ENCODE results near the gene FRYL. TPM values are rescaled to one million over a fixed set of nuclear protein-coding genes. Genes with fewer than 3 reads are reported as not detected.
A peak's percentile ranks its signal among the peaks of the same experiment; 100 is the strongest.
"Not testable (repeated sequence)": the region's sequence is repeated elsewhere in the genome, so short reads cannot be mapped to it uniquely, and the experiment has no call there.

Gene FRYL
- total RNA-seq, 1 donor from 2014 or later: 60.7 TPM

DNA sequence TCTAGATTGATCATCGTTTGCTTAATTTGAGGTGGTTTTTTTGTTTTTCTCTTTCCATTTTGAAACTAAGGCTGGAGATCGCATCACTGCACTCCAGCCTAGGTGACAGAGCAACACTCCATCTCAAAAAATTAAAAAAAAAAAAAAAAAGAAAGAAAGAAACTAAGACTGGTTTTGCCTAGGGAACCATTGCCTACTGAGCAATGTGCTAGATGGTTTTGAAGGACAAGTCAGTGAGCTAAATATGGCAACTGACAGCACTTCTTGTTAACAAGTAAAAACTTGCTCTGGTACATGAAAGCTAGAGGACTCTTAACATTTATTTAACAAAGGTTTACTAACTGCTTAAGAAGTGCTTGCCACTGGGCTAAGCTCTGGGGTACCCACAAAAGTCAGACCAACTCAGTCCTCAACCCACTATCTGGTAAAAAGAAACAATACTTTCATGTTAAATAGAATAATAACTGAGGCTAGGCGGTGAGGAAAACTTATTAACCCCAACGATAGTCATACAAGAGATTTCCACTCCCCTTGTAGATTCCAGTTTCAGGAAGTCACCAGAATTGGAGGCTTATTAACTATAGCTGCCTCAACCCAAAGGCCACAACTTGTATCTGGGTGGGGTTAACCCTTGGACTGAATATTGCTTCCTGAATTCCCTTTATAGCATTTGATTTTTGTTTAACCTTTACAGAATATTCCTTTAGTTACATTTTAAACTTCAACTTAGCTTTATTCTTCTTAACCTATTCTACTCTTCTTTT is 111.6 kb downstream of the FRYL start:
- FAIRE-seq: no peak

DNA sequence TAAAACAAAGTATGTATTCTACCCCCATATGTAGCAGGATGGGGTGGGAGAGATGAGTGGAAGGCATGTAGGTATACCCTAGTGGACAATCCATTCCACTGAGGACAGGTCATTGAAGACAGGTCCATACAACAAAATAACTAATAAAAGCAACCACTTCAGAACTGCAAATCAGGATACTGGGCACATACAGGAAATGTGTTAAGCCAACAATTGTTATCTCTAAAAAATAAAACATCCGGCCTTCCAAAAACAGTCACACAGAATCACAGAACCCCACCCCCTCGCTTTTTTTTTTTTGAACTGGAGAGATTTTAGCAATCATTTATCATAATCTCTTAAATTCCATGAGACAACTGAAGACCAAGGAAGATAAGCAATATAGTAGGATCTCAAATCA is 112.9 kb downstream of the FRYL start:
- no peak for DNase-seq (ENCODE audit: low spot score in 2 of 2)
- FAIRE-seq: no peak

More for the DNA sequence above, 111.6 kb downstream of the FRYL start:
- DNase-seq (ENCODE audit: low spot score in 2 of 2): no peak

GRCh38 chr4:48665555-48666186 is 114.4 kb downstream of the FRYL start:
- FAIRE-seq (no peak), DNase-seq (ENCODE audit: low spot score in 2 of 2) (no peak)

- DNase-seq (ENCODE audit: low spot score in 2 of 2): no peak
- FAIRE-seq: no peak
Observed at GRCh38 chr4:48664938-48665337, 115.1 kb downstream of the FRYL start.

DNA sequence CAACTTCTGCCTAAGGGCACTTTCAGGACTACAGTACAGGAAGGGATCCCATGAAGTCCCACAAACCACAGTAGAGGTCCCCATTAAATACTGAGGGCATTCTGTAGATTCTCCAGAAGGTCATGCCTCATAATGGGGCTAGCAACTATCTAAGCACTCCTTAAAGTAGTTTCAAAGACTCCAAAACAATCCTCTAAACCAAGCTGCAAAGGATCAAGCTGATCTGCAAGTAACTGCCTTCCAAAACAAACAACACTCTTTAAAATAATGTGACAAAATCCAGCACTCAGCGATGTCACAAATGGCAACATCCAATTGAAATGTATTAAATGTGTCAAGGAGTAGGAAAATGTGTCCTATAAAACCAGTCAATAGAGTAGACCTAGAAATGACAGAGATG is 118.7 kb downstream of the FRYL start:
- FAIRE-seq: no peak
- DNase-seq (ENCODE audit: low spot score in 2 of 2): no peak

DNA sequence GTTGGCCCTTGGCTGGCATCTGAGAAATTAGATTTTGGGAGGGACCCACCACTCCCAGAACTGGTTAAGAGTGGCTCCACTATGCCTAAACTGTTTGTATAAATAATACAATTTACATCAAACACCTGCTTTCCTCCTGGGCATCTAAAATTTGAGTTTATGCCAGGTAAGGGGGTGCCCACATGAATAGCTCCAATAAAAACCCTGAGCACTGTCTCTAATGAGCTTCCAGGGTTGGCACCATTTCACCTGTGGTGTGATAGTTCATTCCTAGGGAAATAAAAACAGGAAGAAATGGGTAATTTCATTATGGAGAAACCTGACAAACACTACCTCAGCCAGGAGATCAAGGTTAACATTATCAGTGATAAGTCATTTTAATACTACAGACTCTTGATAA is 119.7 kb downstream of the FRYL start:
- FAIRE-seq (no peak), DNase-seq (ENCODE audit: low spot score in 2 of 2) (no peak)

DNA sequence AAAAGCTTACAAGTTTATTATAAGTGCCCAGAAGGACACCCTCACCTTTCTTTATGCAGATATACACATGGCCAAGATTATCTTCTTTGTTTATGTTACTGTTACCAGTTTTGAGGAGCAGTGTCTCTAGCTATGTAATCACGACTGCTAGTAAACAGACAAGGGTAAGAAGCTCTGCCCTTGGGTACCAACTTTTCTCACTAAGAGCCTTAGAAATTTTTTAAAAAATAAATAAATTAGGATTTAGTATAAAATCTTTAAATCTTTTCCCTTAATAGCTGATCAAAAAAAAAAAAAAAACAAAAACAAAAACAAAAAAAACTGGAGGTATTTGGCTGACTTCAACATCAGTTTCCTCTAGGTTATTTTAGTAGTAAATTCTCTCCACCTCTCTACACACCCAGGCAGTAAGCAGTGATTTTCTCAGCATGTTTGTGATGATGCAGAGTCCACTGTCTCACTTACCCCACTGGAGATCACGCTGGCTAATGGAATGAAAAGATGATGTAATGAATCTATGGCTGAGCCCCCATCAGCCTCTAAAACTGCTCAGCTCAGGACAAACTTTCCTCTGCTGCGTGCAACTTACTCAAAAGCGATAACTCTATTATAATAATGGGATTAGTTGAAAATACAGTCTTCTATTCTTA is 125.9 kb downstream of the FRYL start:
- FAIRE-seq: peak; percentile 40
- DNase-seq (ENCODE audit: low spot score in 2 of 2): no peak

DNA sequence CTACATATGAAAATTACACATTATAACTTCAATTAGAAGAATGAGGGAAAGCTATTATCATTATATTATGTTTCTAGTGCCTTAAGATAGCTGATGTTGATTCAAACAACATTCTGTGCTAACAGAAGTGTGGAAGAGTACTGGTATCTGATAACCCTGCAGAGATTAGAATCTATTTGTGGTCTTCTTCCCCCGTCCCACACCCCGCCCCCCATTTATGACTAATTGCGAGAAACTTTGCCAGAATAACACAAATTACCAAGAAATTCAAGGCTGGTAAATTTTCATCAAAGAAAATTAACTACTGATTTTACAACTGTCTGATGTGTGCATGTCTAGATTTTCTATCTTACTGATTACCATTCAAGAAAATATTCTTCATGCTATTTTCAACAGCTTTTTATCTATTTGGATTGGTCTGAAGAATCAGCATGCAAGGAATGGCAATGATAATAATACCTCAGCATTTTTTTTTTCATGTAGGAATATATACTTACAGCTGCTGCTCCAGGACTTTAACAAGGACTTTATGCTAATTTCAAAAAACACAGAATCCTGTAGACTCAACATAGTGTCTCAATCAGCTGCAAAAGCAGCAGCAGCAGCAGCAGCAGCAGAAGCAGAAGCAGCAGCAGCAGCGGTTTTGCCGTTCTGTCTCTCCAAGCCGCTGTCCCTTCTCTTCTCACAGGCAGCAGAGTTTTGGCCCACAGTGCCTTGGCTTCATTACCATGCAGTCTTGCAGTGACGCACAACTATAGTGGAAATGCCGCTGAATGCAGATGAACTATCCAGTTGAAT is 126.7 kb downstream of the FRYL start:
- DNase-seq (ENCODE audit: low spot score in 2 of 2) (peak in 1 of 2 donors; percentile 16), FAIRE-seq (no peak)

- DNase-seq (ENCODE audit: low spot score in 2 of 2) (no peak), FAIRE-seq (no peak)
Observed at GRCh38 chr4:48651914-48652313, 128.2 kb downstream of the FRYL start.

- no peak for FAIRE-seq
- no peak for DNase-seq (ENCODE audit: low spot score in 2 of 2)
Observed at GRCh38 chr4:48649505-48649904, 130.6 kb downstream of the FRYL start.

DNA sequence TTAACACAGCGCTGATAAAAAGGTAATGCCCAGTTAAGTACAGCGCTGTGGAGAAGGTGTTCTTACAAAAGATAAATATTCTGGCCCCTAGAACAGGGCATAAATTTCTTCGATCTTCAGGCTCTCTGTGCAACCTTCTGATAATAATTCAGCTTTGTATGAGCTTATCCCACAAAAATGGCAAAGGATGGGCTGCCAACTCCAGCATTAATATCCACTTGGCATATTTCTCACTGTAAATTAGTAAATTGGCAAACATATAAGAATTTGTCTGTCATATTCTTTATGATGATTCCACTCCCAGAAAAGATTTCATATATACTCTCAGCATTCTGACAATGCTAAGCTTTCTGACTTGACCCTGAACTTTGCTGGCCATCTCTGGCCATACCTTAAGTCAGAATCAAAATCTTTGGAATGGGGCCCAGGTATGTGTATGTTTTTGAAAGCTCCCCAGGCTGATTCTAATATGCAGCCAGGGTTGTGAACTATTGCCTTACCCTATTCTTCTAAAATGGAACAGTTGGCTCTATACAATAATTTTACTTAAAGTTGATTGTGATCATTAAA is 134.8 kb downstream of the FRYL start:
- no peak for DNase-seq (ENCODE audit: low spot score in 2 of 2)
- no peak for FAIRE-seq

DNA sequence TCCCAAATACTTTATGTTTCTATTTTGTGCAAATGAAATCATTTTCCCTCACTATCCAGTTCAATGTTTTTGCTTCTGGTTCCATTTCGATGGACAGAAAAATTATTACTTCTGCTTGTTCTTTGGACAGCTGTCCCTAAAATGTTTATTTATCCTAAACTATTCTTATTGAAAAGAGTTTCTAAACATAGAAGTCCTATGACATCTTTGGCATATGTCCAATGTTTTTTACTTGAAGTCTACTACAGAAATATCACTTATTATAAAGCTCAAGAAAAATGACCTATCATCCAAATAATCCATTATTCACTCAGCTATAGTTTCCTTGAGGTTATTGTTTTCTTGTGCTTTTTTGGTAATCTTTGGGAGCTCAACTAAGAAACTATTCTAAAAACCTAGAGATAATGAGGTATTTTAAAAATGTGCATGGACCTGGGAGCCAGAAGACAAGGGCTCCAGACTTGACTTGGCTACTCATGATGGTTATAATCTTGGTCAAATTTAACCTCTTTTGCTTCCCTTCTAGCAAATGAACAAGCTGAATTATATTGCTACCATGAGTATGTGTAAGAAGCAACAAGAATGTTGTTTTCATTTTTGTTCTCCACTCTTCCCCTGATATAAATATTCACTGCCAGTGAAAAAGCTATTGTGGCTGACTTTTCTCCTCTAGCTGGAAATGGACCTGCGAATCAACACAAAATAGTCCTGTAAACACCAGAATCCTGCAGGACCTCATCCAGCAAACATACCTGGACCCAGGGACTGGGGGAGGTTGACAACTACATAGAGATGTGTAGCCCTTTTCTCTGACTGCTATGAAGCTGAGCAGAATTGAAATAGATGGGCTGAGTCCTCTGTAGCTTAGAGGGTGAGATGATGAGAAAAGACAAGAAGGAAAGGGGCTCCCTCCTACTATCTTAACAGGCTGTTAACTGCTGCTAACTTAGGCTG is 137.4 kb downstream of the FRYL start:
- no peak for DNase-seq (ENCODE audit: low spot score in 2 of 2)
- peak; percentile 31 for FAIRE-seq

GRCh38 chr4:48641401-48641800 is 138.7 kb downstream of the FRYL start:
- DNase-seq (ENCODE audit: low spot score in 2 of 2): no peak
- FAIRE-seq: no peak

DNA sequence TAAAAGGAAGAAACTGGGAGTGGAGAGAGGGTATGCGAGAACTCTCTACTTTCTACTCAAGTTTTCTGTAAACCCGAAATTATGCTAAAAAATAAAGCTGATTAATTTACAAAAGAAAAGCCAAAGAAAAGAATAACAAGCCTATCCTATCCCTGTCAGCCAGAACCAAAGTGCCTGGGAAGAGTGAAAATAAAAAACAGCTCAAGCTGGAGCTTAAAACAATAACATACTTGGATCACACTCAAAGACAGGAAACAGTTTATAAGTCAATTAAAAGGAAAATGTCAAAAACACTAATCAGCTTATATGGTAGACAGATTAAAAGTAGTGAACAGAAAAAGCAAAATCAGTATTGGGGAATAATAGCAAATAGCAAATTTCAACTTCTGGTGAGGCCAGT is 139.4 kb downstream of the FRYL start:
- FAIRE-seq (peak; percentile 3), DNase-seq (ENCODE audit: low spot score in 2 of 2) (no peak)

GRCh38 chr4:48640225-48640624 is 139.9 kb downstream of the FRYL start:
- FAIRE-seq (no peak), DNase-seq (ENCODE audit: low spot score in 2 of 2) (no peak)

DNA sequence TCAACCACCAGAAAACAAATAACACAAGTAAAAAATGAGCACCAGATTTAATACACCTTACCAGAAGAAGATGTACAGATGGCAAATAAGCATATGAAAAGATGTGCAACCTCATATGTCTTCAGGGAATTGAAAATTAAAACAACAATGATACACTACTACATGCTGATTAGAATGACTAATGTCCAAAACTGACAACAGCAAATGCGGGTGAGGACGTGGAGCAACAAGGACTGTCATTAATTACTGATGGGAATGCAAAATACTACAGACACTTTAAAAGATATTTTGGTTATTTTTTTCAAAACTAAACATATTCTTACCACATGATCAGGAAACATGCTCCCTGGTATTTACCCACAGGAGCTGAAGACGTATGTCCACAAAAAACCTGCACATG is 140.3 kb downstream of the FRYL start:
- no peak for DNase-seq (ENCODE audit: low spot score in 2 of 2)
- no peak for FAIRE-seq

- not testable (repeated sequence) for FAIRE-seq; DNase-seq (ENCODE audit: low spot score in 2 of 2)
Observed at GRCh38 chr4:48638586-48638985, 141.5 kb downstream of the FRYL start.

- no peak for DNase-seq (ENCODE audit: low spot score in 2 of 2)
- peak; percentile 23 for FAIRE-seq
Observed at GRCh38 chr4:48636911-48637310, 143.2 kb downstream of the FRYL start.

DNA sequence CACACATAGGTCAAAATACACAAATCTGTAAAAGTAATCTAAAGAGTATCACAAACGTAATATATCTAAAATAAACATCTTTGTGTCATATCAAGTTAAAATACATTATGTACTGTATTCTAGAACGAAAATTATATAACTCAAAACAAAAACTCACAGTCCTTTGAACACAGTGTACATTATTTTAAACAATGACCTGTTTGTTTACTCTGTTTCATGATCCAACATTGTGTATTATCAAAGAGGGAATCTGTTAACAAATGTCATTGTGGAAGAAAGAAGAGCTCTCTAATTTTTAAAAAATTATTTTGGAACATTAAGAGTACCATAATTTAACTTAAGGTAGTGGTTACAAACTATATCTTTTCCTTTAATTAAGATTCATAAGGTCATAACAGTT is 144.1 kb downstream of the FRYL start:
- DNase-seq (ENCODE audit: low spot score in 2 of 2) (no peak), FAIRE-seq (peak; percentile 99)
